Brain pericyte (primary cell): Measurements from ENCODE around the gene SCYGR3.

ENCODE experiments used
- DNase-seq: peaks from one replicate; pipeline ENCODE4 v3.0.0-alpha.2; 2012; ENCODE audit warnings: low read depth, low spot score

Gene SCYGR3

GRCh38 chr2:227614740-227615139, at the start of gene SCYGR3:
Gene SCYGR3, minus strand, starts transcription at chr2:227614840. Its CDS starts 0 bp downstream, at chr2:227614840.
- DNase-seq = no peak

DNA sequence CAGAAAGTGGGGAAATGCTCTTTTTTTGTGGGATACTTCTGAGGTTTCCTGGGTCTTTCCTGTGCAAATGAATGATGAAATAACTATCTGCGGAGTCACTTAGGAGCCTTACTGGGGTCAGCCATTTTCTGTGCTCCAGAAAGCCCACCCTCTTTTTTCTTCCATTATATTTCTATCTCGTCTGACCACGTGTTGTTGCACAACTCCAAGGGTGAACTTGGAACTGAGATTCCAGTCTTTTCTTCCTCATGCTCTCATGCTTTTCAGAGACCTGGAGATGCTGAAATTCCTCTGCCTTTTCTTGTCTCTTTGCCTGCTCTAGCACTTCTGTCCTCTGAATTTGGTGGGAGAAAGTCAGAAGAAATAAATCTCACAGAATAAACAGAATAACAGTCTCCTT, 47.2 kb upstream of the SCYGR3 start:
- DNase-seq = no peak

- DNase-seq = no peak
Observed at GRCh38 chr2:227661025-227661649, 46.5 kb upstream of the SCYGR3 start.

GRCh38 chr2:227657199-227657845, 42.7 kb upstream of the SCYGR3 start:
- no peak for DNase-seq

DNA sequence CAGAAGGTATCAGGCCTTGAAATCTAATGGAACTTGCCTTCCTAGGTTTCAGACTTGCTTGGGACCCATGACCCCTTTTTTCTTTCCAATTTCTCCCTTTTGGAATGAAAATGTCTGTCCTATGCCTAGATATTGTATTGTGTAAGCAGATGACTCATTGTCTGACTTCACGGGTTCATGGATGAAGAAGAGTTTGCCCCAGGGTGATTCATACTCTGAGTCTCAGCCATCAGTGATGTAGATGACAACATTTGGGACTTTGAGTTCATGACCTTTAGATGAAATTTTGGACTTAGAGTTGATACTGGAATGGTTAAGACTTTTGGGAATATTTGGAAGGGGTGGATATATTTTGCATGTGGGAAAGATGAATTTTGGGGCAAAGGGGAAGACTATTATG, 40.8 kb upstream of the SCYGR3 start:
- peak; percentile 38 for DNase-seq

- DNase-seq = no peak
Observed at GRCh38 chr2:227654426-227654825, 39.8 kb upstream of the SCYGR3 start.

DNA sequence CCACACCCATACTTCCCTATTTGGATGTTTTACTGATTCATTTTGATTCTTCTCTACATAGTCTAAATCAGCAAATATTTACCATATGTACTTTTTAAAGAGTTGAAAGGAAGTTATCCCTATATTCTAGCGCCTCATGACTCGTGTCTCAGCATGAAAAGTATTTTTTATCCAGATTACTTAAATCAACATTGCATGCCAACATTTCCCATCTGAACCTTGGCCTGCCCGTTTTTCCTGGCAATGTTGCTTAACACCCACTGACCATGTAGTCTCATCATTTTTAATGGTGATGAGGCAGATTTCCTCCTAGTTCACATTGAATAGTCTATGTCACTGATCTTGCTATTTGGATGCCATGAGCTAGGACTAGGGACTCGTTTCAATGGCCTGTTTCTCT, 38.8 kb upstream of the SCYGR3 start:
- DNase-seq = no peak

GRCh38 chr2:227643990-227644551, 29.4 kb upstream of the SCYGR3 start:
- DNase-seq = no peak

DNA sequence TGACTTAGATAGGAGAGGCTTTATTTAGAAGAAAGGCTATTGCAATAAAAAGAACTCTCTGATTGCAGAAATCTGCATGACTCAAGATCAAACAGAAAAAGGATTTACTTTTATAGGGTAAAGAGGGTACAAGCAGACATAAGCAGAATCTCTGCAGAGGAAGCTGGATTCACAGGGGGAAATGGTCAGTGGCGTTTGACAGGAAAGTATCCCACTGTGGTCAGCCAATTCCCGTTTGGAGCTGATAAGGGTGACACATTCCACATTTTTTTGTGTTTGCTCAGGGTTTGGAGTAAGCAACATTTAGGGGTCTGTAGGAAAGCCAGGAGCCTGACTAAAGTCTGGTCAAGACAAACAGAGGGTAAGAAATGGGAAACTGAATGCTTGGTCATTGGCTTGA, 28.0 kb upstream of the SCYGR3 start:
- DNase-seq = no peak

- DNase-seq = no peak
Observed at GRCh38 chr2:227634201-227634600, 19.6 kb upstream of the SCYGR3 start.

DNA sequence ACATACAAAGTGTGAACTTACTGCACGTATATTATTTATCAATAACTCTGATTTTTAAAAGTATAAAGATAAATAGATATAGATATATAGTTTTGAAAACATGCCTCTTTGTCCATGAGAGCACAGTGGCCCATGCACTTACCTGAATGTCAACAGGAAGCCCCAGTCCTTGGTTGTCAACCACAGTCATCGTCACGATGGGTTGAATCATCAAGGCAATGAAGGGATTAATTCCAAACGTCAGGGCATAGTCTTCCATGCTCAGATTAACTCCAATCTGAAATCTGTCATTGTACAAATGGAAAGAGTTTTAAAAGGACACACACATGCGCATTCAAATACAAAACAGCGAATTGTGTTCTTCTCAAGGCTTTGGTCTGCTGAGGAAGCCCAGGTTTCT, 18.2 kb upstream of the SCYGR3 start:
- DNase-seq = no peak

DNA sequence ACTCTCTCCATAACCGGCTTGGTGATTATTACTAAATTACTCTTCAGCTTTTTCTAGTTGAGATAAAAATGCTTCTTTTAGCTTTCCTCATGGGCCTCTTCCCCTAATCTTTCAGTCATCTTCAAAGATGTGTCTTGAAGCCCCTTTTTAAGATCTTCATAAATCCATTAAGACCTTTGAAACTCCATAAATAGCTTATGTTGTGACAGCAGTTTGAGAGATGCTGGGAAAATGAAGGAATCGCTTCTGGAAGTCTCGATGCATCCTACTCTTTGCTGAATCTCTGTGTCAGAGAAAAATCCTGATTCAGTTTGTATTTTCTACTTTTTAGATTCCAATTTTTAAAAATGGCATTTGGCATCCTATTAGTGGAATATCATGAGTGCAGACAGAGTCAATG, 15.7 kb upstream of the SCYGR3 start:
- no peak for DNase-seq

DNA sequence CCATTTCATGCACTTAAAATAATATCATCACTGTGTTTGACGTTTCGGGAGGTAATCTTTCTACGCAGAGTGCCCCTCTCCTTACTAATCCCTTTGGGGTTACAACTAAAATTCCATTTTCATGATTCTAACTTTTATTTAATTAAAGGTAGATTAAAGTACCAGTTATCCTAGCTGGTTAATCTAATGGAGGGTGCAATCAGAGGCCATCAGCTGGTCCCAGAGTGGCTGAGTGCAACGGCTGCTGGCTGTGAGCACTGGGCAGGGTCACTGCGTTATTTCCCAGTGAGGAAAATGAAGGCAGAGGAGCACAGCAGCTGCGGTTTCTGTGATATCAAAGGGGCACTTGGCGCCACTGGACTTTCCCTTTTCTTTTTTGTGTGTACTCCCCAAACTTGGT, 14.8 kb upstream of the SCYGR3 start:
- no peak for DNase-seq

DNA sequence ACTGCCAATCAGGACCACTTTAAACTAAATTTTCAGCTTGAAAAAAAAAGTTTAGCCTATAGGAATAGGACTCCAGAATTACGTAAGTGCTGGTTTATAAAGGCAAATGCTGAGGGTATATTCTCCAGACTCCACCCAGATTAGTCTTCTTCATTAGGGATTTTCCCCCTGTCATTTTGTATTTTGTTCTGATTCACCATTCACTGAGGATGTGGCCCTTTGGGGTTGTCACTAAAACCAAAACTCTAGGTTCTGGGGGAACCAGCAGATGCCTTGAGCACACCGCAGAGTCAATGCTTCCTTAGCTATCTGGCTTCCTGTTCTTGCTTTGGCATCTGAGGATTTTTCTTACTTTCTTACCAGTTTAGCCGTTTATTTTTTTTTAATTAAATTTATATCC, 13.1 kb upstream of the SCYGR3 start:
- no peak for DNase-seq

GRCh38 chr2:227626580-227627151, 12.0 kb upstream of the SCYGR3 start:
- DNase-seq = no peak

- no peak for DNase-seq
Observed at GRCh38 chr2:227625420-227625819, 10.8 kb upstream of the SCYGR3 start.

- DNase-seq = no peak
Observed at GRCh38 chr2:227623226-227623625, 8.6 kb upstream of the SCYGR3 start.

DNA sequence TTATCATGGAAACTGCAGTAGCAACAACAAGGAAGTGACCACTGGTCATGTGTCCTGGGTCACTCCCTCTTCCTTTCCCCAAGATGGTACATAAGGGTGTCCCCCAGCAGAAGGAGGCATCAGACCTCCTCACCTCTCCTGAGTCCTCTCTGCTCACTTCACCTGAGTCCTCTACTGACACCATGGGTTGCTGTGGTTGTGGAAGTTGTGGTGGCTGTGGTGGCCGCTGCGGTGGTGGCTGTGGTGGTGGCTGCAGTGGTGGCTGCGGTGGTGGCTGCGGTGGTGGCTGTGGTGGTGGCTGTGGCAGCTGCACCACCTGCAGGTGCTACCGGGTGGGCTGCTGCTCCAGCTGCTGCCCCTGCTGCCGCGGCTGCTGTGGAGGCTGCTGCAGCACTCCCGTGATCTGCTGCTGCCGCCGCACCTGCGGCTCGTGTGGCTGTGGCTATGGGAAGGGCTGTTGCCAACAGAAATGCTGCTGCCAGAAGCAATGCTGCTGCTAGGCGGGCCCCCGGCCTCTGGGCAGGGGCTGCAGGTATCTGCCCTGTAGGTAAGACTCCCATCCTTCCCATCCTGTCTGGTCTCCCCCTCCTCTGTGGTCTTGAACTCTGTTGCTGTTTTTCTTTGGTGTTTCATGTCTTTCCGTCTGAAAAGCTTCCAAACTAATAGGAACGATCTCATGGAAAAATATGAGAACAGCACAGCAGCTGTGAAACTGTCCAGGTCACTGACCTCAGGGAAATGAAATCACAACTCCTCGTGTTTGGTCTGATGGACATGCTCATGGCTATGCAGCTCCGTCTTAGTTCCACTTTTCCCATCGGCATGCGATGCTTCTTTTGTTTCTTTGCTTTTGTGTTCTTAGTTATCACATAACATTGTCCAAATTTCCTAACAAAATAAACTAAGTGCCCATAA, 2.9 kb upstream of the SCYGR3 start, which contains the start of gene SCYGR4:
TSS of gene SCYGR4 (plus strand) at position 183 of the 915 bp plus-strand sequence. CDS start at position 183, 0 bp downstream.
- DNase-seq = no peak

DNA sequence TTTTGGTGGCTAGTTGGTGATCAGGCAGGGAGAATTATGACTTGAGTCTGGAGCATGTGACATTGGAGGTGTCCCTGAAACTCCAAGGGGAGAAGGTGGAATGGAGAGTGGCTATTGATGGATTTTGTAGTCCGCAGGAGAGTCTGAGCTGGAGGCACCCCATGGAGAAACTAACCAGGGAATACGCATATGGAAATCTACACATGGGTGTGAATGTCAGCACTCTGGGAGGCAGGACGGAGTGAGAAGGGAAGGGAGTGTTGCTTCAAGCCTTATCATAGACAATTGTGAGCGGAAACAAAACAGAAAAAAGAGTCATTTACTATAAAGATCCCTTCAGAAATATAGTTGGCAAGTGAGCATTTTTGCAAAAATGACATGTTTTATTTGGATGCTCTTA, 2.0 kb upstream of the SCYGR3 start:
- DNase-seq = no peak

- DNase-seq = no peak
Observed at GRCh38 chr2:227615906-227616305, 1.3 kb upstream of the SCYGR3 start.

GRCh38 chr2:227615181-227615580, 541 bp upstream of the SCYGR3 start:
- DNase-seq = no peak

DNA sequence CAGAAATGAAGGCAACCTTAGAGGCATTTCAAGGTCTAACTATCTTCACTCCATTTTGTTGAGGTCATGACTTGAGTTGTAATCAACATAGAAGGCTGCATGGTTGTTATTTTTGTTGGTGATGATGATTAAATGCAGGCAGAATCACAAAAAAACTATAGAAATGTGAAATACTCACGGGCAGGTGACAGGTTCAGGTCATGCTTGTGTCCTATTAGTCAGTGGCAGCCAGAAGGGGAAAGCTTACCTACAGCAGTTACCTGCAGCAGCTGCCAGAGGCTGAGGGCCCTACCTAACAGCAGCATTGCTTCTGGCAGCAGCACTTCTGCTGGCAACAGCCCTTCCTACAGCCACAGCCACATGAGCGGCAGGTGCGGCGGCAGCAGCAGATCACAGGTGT, 394 bp downstream of the SCYGR3 start:
- no peak for DNase-seq
